ENCODE measurements around the gene SLC8B1. TPM values are rescaled to one million over a fixed set of nuclear protein-coding genes. Genes with fewer than 3 reads are reported as not detected.
A peak's percentile ranks its signal among the peaks of the same experiment; 100 is the strongest.

Gene SLC8B1
- total RNA-seq, 2 donors from 2014 or later = 23.1 to 94.7 TPM

GRCh38 chr12:113302466-113302865 lies 32.4 kb downstream of the SLC8B1 start:
- Histone ChIP-seq H3K4me1 (replicated peaks) (no peaks in the 10 kb centered on the region), H3K4me3 (no peak overlapping the region), H3K27me3 (replicated peaks; ENCODE audit: insufficient read depth) (no peaks in the 10 kb centered on the region), H3K9me3 (no peaks in the 10 kb centered on the region), H3K27ac (no peak overlapping the region), H3K36me3 (peaks cover 0 to under 1% of the 10 kb centered on the region in 2 donors)
- 90% methylated on average over 8 of the region's 8 CpGs for WGBS
- intact Hi-C loops (cut with DNase I) = no loop called here
- TF ChIP-seq POLR2A (IDR thresholded peaks at IDR 0.05) (no peak), CTCF (IDR thresholded peaks at IDR 0.05) (no peak), POLR2AphosphoS5 (IDR thresholded peaks at IDR 0.05) (no peak)
- no peak for DNase-seq (ENCODE audit: low spot score)

GRCh38 chr12:113301811-113302210 lies 33.1 kb downstream of the SLC8B1 start:
- Histone ChIP-seq H3K4me3 (no peak overlapping the region), H3K27ac (no peak overlapping the region), H3K4me1 (replicated peaks) (no peaks in the 10 kb centered on the region), H3K9me3 (no peaks in the 10 kb centered on the region), H3K27me3 (replicated peaks; ENCODE audit: insufficient read depth) (no peaks in the 10 kb centered on the region), H3K36me3 (no peaks in the 10 kb centered on the region)
- TF ChIP-seq POLR2A (IDR thresholded peaks at IDR 0.05) (no peak), POLR2AphosphoS5 (IDR thresholded peaks at IDR 0.05) (no peak), CTCF (IDR thresholded peaks at IDR 0.05) (no peak)
- 91% methylated on average over 6 of the region's 6 CpGs for WGBS
- intact Hi-C loops (cut with DNase I) = no loop called here
- no peak for DNase-seq (ENCODE audit: low spot score)

GRCh38 chr12:113299619-113300237 lies 35.2 kb downstream of the SLC8B1 start:
- Histone ChIP-seq H3K27me3 (replicated peaks; ENCODE audit: insufficient read depth) (no peaks in the 10 kb centered on the region), H3K4me3 (no peak overlapping the region), H3K9me3 (no peaks in the 10 kb centered on the region), H3K27ac (peak overlapping the region in 1 of 2 donors; percentile 38), H3K4me1 (replicated peaks) (no peaks in the 10 kb centered on the region), H3K36me3 (no peaks in the 10 kb centered on the region)
- DNase-seq (ENCODE audit: low spot score) = peak; percentile 29
- TF ChIP-seq POLR2AphosphoS5 (IDR thresholded peaks at IDR 0.05) (peak; percentile 50), POLR2A (IDR thresholded peaks at IDR 0.05) (no peak), CTCF (IDR thresholded peaks at IDR 0.05) (no peak)
- 36% methylated on average over 14 of the region's 14 CpGs for WGBS
- intact Hi-C loops (cut with DNase I) = no loop called here

GRCh38 chr12:113298861-113299545 lies 35.9 kb downstream of the SLC8B1 start:
- WGBS = 57% methylated on average over 20 of the region's 20 CpGs
- H3K4me1 ChIP-seq (replicated peaks) = no peaks in the 10 kb centered on the region
- H3K36me3 ChIP-seq = peaks cover 0 to 3% of the 10 kb centered on the region in 2 donors
- TF ChIP-seq CTCF (IDR thresholded peaks at IDR 0.05) (no peak), POLR2A (IDR thresholded peaks at IDR 0.05) (no peak)
- H3K4me3 ChIP-seq = no peak overlapping the region
- DNase-seq (ENCODE audit: low spot score) = no peak
- H3K27ac ChIP-seq = peak overlapping the region in 1 of 2 donors; percentile 38
- H3K27me3 ChIP-seq (replicated peaks; ENCODE audit: insufficient read depth) = no peaks in the 10 kb centered on the region
- intact Hi-C loops (cut with DNase I) = no loop called here
- no peaks in the 10 kb centered on the region for H3K9me3 ChIP-seq

GRCh38 chr12:113298472-113298817 lies 36.5 kb downstream of the SLC8B1 start:
- WGBS = 84% methylated on average over 5 of the region's 5 CpGs
- Histone ChIP-seq H3K4me1 (replicated peaks) (no peaks in the 10 kb centered on the region), H3K9me3 (no peaks in the 10 kb centered on the region), H3K4me3 (no peak overlapping the region), H3K36me3 (peaks cover 0 to 9% of the 10 kb centered on the region in 2 donors), H3K27ac (no peak overlapping the region), H3K27me3 (replicated peaks; ENCODE audit: insufficient read depth) (no peaks in the 10 kb centered on the region)
- no peak for TF ChIP-seq CTCF (IDR thresholded peaks at IDR 0.05)
- no peak for TF ChIP-seq POLR2A (IDR thresholded peaks at IDR 0.05)
- TF ChIP-seq POLR2AphosphoS5 (IDR thresholded peaks at IDR 0.05) = no peak
- intact Hi-C loops (cut with DNase I) = no loop called here
- DNase-seq (ENCODE audit: low spot score) = no peak
